ENCODE data around the gene MROH7.

DNA sequence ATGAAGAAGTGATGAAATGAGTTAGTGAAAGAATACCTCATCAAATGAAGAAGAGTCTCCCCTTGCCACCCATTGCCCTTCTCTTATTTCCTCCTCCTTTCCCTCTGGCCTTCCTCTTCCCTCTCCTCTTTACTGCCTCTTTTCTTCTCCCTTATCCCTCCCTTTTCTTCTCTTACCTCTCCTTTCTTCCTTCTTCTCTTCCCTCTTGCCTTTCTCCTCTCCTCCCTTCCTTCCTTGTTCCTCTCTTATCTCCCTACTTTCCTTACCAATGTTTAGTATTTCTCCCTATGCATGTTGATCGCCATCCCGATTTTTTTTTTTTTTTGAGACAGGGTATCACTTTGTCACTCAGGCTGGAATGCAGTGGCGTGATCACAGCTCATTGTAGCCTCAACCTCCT lies 8.8 kb downstream of the MROH7 start:
- TF ChIP-seq EZH2 (IDR thresholded peaks at IDR 0.05; ENCODE audit: borderline replicate concordance): no peak
- TF ChIP-seq, protein P1, sequence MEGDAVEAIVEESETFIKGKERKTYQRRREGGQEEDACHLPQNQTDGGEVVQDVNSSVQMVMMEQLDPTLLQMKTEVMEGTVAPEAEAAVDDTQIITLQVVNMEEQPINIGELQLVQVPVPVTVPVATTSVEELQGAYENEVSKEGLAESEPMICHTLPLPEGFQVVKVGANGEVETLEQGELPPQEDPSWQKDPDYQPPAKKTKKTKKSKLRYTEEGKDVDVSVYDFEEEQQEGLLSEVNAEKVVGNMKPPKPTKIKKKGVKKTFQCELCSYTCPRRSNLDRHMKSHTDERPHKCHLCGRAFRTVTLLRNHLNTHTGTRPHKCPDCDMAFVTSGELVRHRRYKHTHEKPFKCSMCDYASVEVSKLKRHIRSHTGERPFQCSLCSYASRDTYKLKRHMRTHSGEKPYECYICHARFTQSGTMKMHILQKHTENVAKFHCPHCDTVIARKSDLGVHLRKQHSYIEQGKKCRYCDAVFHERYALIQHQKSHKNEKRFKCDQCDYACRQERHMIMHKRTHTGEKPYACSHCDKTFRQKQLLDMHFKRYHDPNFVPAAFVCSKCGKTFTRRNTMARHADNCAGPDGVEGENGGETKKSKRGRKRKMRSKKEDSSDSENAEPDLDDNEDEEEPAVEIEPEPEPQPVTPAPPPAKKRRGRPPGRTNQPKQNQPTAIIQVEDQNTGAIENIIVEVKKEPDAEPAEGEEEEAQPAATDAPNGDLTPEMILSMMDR (IDR thresholded peaks at IDR 0.05; ENCODE audit: poor library complexity): no peak
